ENCODE results near the gene NDUFS6. TPM values are rescaled to one million over a fixed set of nuclear protein-coding genes. Genes with fewer than 3 reads are reported as not detected.

Gene NDUFS6
- total RNA-seq (141 and 286 TPM in 2 replicates), polyA plus RNA-seq (281 and 371 TPM in 2 replicates)

DNA sequence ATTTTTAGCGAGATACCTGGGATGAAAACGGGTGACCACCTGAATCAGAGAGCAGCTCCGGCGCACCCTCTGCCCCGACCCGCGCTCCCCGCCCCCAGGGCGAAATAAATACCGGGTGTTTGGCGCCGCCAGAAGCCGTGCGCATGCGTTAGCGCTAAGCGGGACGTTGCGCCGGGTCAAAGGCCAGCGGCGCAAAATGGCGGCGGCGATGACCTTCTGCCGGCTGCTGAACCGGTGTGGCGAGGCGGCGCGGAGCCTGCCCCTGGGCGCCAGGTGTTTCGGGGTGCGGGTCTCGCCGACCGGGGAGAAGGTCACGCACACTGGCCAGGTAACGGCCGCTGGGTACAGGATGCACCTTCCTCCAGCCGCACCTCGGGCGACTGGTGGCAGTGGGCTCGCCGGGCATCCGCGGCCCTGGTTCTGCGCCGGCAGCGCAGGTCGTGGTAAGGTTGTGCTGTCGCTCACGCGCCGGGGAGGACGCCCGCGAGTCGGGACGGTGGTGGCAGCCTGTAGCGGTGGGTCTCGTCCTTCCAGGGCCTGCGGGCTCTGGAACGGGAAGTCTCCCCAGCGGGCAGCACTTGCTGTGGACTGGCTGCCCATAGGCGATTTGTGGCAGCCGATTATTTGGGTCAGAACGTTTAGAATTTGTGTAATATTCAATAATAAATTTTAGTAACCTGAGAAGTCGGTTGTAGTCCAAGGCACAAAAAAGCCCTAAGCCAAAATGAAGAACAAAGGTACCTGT lies at the start of gene NDUFS6:
NDUFS6 (plus strand) TSS at position 186 of the 745 bp plus-strand sequence; CDS start at position 197, 11 bp downstream.
- H3K4me3 ChIP-seq: peak within 1 kb of the TSS; percentile 56
- H3K27ac ChIP-seq: peak within 1 kb of the TSS; percentile 94
- H3K9me3 ChIP-seq (ENCODE audit: low read depth): no peaks in the 10 kb centered on the region
- peaks cover 38% of the 10 kb centered on the region for H3K4me1 ChIP-seq (ENCODE audit: low read depth)
- H3K27me3 ChIP-seq: no peaks in the 10 kb centered on the region
- H3K36me3 ChIP-seq: peaks cover 38% of the 10 kb centered on the region
- peak; percentile 67 to 83 for DNase-seq (ENCODE audit: low read depth in 1 of 2, low spot score in 1 of 2)
- TF ChIP-seq, protein P1, sequence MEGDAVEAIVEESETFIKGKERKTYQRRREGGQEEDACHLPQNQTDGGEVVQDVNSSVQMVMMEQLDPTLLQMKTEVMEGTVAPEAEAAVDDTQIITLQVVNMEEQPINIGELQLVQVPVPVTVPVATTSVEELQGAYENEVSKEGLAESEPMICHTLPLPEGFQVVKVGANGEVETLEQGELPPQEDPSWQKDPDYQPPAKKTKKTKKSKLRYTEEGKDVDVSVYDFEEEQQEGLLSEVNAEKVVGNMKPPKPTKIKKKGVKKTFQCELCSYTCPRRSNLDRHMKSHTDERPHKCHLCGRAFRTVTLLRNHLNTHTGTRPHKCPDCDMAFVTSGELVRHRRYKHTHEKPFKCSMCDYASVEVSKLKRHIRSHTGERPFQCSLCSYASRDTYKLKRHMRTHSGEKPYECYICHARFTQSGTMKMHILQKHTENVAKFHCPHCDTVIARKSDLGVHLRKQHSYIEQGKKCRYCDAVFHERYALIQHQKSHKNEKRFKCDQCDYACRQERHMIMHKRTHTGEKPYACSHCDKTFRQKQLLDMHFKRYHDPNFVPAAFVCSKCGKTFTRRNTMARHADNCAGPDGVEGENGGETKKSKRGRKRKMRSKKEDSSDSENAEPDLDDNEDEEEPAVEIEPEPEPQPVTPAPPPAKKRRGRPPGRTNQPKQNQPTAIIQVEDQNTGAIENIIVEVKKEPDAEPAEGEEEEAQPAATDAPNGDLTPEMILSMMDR (IDR thresholded peaks at IDR 0.05; ENCODE audit: low read depth, low read length): no peak

DNA sequence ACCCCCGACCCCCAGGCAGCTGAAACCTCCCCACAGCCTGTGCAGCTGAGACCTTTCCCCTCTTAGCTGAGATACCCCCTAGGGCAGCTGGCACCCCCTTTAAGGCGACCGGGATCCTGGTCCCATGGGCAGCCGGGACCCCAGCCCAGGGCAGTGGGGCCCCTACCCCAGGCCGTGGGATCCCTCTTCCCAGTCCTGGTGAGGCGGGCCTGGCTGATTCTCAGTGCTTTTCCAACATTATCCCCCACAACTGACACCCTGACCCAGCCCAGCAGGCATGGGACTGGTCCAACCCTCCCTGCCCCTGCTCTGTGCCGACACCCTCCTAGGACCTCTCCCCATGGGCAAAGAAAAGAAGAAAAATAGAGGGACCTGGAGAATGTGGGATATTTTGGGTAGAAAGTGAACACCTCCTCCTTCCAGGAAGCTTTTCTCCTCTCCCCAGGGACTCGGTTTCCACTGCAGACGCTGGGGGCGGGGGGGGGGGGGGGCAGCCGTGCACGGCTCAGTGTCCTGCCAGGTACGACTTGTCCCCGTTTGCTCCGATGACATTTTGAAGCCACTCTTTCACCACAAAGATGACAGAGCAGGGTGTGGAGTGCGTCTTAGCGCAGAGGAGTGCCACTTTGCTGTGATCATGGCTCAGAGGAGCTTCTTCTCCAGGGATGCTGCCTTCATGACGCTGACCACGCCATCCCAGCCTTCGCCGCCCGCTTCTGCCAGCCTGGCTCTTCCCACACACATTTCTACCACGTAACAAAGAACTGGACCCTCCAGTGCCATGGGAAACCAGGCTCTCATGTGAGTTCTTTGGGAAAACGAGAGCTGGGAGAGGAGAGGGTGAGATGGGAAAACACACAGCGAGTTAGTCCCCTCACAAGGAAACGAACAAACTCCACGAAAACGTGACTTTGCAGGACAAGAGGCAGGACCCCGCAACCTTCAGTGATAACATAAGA lies 49.1 kb upstream of the NDUFS6 start:
- DNase-seq (ENCODE audit: low read depth in 1 of 2, low spot score in 1 of 2): no peak
- no peak overlapping the region for H3K4me3 ChIP-seq
- no peaks in the 10 kb centered on the region for H3K27me3 ChIP-seq
- H3K27ac ChIP-seq: no peak overlapping the region
- H3K4me1 ChIP-seq (ENCODE audit: low read depth): no peaks in the 10 kb centered on the region
- H3K9me3 ChIP-seq (ENCODE audit: low read depth): no peaks in the 10 kb centered on the region
- TF ChIP-seq, protein P1 (IDR thresholded peaks at IDR 0.05; ENCODE audit: low read depth, low read length): no peak
- H3K36me3 ChIP-seq: no peaks in the 10 kb centered on the region

DNA sequence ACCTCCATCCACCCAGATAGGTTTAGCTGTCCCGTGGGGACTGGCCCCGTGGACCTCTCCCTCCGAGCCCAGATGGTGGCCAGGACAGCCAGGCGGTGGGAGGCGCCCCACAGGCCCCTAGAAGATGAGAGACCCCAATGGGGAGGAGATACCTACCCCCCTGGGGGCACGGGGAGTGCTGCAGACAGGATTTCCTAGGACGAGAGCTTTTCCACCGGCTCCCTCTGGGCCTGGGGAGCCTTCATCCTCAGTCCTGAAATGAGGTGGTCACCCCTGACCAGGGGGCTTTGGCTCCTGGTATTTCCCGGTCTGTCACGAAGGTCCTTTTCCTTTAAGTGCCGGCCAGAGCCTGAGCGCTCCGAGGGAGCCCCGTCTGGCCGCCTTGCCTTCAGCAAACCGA lies 48.3 kb upstream of the NDUFS6 start:
- H3K27ac ChIP-seq: no peak overlapping the region
- no peaks in the 10 kb centered on the region for H3K36me3 ChIP-seq
- no peaks in the 10 kb centered on the region for H3K27me3 ChIP-seq
- H3K4me3 ChIP-seq: no peak overlapping the region
- TF ChIP-seq, protein P1 (IDR thresholded peaks at IDR 0.05; ENCODE audit: low read depth, low read length): no peak
- DNase-seq (ENCODE audit: low read depth in 1 of 2, low spot score in 1 of 2): no peak
- H3K4me1 ChIP-seq (ENCODE audit: low read depth): no peaks in the 10 kb centered on the region
- no peaks in the 10 kb centered on the region for H3K9me3 ChIP-seq (ENCODE audit: low read depth)

DNA sequence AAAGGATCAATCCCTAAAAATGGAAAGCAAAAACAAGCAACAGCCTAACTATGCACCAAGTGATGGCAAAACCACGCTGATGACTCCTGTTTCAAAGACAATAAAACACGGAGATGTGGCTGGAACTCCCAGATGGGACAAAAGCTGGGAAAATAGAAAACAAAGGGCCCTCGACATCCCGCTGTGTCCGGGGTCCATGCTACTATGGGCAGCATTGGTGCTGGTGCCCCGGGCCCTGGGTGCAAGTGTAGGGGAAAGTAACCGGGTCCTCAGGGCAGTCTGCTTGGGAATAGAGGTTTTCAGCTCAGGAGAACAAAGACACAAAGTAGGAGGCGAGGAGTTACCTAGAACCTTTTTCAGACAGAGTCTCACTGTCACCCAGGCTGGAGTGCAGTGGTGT lies 47.7 kb upstream of the NDUFS6 start:
- TF ChIP-seq, protein P1 (IDR thresholded peaks at IDR 0.05; ENCODE audit: low read depth, low read length): no peak
- Histone ChIP-seq H3K9me3 (ENCODE audit: low read depth) (no peaks in the 10 kb centered on the region), H3K4me1 (ENCODE audit: low read depth) (no peaks in the 10 kb centered on the region), H3K27ac (no peak overlapping the region), H3K27me3 (no peaks in the 10 kb centered on the region), H3K36me3 (no peaks in the 10 kb centered on the region), H3K4me3 (no peak overlapping the region)
- DNase-seq (ENCODE audit: low read depth in 1 of 2, low spot score in 1 of 2): no peak

DNA sequence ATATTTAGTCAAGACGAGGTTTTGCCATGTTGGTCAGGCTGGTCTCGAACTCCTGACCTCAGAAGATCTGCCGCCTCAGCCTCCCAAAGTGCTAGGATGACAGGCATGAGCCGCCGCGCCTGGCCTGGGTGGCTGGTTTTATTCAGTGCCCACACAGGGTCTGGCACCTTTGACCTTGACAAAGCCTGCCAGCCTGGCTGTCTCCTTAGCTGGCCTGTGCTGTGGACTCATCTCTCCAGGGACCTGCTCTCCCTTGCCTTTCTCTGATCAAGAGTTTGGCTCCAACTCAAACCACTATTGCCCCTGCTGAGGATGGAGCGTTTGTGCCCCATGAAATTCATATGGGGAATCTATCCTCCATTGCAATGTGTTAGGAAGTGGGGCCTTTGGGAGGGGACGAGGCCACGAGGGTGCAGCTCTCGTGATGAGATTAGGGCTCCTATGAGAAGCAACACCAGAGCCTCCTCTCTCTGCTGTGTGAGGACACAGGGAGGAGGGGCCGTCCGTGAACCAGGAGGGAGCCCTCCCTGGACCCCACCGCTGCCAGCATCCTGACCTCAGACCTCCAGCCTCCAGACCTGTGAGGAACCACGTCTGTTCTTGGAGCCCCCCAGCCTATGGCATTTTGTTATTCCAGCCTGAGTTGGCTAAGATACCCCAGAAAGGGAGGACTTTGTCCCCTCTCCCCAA lies 46.5 kb upstream of the NDUFS6 start:
- TF ChIP-seq, protein P1 (IDR thresholded peaks at IDR 0.05; ENCODE audit: low read depth, low read length): no peak
- Histone ChIP-seq H3K36me3 (no peaks in the 10 kb centered on the region), H3K4me3 (no peak overlapping the region), H3K9me3 (ENCODE audit: low read depth) (no peaks in the 10 kb centered on the region), H3K27me3 (no peaks in the 10 kb centered on the region), H3K4me1 (ENCODE audit: low read depth) (no peaks in the 10 kb centered on the region), H3K27ac (no peak overlapping the region)
- no peak for DNase-seq (ENCODE audit: low read depth in 1 of 2, low spot score in 1 of 2)

Measured in cardiac muscle cell (in vitro differentiated cells and primary cell).